Fibroblast of lung (primary cell): ENCODE measurements around the gene GATC.

Experiments
- CTCF ChIP-seq, 2 donors: IDR thresholded peaks in 1 of 2; conservative IDR thresholded peaks in 1 of 2; 1 replicate in 1 of 2; 2 replicates in 1 of 2; pipeline ENCODE4 v1.5.1; 2011 to 2012; ENCODE audit warnings: low read length in 2 of 2, control low read depth in 1 of 2, inconsistent platforms in 1 of 2, low read depth in 1 of 2, mild to moderate bottlenecking in 1 of 2
- EZH2 ChIP-seq: IDR thresholded peaks from 2 replicates; pipeline ENCODE4 v1.5.1; 2012; ENCODE audit warnings: low read length, control low read depth, mild to moderate bottlenecking; ENCODE audit errors: missing control alignments

- no peak for TF ChIP-seq CTCF (conservative IDR thresholded peaks at IDR 0.05 in 1 of 2, IDR thresholded peaks at IDR 0.05 in 1 of 2; ENCODE audit: low read depth in 1 of 2, low read length in 2 of 2)
- TF ChIP-seq EZH2: no peak
These were observed 13.9 kb downstream of the GATC start for GRCh38 chr12:120460157-120460556.
